Muscle of back (tissue), 11 donors: Measurements from ENCODE around the gene GYPA. TPM values are rescaled to one million over a fixed set of nuclear protein-coding genes. Genes with fewer than 3 reads are reported as not detected.
"Not testable (repeated sequence)": the region's sequence is repeated elsewhere in the genome, so short reads cannot be mapped to it uniquely, and the experiment has no call there.

Experiments
- DNase-seq, 3 donors: peaks; one replicate each; pipeline versions ENCODE4 v3.0.0 to v3.0.0-alpha.2; 2013
- polyA plus RNA-seq, 10 donors: library from polyadenylated mRNA; unstranded; fragments of 120-200 nt; gene quantifications; one replicate each; pipeline ENCODE4 v1.2.1, GENCODE V29; 2013; ENCODE audit not compliant: insufficient read length in 10 of 10

Gene GYPA
- polyA plus RNA-seq, 10 donors, result 2.4 to 16.3 (median 5.0) TPM

DNA sequence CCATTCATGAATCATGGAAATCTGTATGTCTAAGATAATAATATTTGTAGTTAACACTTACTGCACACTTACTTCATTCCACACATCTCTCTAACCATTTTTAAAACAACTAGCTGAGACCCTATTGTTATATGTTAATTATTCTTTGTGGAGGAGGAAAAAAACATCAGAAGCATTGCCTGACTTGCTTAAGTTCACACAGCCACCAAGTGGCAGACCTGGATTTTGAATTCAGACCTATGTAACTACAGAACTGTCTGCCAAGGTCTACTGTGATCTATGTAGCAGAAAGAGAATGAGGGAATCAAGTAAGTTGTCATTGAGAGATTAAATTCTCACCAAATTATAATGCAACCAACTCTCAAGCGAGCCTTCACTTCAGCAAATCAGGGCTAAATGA lies 10.4 kb downstream of the GYPA start:
- not testable (repeated sequence) for DNase-seq

DNA sequence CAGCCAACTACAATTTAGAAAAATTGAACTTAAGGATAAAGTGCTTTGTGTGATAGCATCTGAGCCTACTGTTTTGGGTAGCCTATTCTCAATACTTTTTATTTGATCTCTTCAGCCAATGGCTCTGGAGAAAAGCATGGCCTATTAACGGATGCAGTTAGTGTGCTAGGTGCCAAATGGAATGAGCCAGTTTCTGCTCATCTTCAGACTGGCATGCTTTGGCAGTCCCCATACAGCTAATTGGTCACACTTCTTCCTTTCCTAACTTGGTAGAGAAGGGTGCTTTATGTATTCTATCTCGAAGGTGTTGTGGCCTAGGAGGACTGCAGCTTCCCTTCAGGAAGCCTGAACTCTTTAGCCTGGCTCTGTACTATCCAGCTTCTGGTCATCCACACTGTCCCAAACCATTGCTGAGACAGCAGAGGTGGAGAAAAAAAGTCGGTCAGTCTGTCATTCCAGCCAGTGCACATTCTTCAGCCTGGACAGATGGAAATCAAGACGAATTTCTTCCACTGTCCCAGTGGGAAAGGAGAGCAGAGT lies 11.1 kb downstream of the GYPA start:
- not testable (repeated sequence) for DNase-seq

DNA sequence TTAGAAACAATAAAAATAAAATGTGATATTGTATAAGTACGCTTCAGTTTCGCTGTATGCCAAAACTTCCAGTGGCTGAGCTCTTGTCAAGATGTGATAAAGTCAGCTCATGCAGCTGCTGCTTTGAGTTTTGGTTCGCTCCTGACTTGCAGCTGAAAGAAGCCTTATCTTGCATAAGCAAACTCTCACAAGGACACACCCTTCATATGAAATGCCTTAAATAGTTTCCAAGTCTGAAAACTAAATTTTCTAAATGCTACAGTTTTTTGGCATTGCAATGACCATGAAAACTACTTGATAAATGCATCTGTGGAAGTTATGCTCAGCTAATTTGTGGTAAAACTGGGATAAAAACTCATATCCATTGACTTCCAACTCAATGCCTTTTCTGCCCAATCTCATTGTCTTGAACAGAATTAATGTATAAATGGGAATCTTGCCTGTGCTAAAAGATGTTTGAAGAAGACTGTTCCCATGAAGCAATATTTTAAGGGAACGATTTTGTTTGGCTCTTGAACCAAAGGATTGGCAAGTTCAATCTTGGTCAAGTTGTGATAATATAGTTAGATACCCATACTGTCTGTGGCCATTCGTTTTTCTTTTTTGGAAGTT lies 11.7 kb downstream of the GYPA start:
- not testable (repeated sequence) for DNase-seq

DNA sequence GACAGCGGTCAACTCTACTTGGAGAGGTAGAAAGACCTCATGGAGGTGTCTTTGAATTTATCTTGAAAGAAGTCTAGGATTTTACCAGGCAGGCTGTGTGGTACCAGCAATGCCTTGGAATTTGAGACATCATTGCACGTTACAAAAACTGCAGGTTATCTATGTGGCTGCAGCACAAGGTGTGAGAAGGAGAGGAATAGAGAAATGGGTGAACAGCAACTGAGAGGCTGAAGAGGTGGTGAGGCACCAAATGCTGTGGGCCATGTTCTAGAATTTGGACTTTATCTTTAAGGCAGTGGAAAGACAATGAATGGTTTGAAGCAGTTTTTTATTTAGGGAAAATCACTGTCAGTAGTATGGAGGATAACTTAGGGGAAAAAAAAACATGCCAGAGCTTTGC lies 15.4 kb downstream of the GYPA start:
- DNase-seq, result not testable (repeated sequence)

DNA sequence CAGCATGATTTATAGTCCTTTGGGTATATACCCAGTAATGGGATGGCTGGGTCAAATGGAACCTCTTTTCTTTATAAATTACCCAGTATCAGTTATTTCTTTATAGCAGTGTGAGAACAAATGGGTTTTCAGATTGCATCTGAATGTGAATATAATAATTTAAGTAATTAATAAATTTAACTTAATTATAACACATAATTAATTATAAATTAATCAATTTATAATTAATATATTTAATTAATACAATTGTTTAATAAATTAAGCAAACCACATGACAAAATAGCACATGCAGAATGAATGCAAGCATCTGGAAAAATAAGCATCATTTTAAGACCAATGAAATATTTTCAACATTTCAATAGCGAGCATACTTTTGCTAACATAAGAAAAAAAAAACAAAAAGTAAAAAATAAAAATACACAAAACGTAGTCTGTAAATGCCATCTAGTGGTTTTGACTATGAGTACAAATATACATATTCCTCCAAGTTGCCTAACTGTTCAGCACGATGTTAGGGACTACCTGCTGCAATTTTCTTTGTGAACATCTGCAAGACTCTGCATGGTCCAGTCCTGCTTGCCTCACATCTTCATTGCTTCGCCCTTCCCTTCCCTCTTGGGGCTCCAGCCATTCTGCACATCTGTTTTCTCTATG lies 16.4 kb downstream of the GYPA start:
- DNase-seq, result peak in 1 of 3 donors; percentile 11

DNA sequence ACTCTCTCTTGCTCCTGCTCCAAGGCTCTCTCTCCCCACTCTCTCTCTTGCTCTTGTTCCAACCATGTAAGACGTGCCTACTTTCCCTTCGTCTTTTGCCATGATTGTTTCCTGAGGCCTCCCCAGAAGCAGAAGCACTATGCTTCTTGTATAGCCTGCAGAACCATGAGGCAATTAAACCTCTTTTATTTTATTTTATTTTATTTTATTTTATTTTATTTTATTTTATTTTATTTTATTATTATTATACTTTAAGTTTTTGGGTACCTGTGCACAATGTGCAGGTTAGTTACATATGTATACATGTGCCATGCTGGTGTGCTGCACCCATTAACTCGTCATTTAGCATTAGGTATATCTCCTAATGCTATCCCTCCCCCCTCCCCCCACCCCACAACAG lies 17.2 kb downstream of the GYPA start:
- not testable (repeated sequence) for DNase-seq

DNA sequence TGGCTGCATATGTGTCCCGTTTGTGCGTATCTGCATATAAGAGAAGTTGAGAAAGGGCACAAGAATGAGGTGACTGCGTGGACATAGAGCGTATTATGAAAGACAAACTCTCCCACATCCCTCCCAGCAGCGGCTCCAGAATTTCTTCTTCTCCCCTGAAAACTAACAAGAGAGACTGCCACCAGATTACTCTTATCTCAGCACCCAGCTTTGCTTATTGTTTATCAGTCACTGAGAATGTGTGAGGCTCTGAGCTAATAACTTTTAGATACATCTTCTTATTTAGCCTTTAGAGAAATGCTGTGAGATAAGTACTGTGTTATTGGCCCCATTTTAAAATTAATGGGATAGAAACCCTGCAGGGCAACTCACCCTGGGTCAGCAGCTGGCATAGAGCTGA lies 20.8 kb downstream of the GYPA start:
- not testable (repeated sequence) for DNase-seq

DNA sequence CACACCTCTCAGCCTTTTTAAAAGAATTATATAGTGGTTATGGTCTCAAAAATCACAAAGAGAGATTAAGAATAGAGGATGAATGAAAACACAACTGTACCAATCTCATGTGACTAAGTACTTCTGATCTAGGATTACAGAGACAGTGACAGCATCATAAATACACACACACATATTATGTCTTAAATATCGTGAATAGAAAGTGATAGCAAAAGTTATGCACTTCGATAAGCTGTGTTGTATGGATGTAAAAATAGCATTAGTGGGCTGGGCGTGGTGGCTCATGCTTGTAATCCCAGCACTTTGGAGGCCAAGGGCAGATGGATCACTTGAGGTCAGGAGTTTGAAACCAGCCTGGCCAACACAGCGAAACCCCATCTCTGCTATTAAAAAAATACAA lies 25.0 kb downstream of the GYPA start:
- DNase-seq, result no peak

DNA sequence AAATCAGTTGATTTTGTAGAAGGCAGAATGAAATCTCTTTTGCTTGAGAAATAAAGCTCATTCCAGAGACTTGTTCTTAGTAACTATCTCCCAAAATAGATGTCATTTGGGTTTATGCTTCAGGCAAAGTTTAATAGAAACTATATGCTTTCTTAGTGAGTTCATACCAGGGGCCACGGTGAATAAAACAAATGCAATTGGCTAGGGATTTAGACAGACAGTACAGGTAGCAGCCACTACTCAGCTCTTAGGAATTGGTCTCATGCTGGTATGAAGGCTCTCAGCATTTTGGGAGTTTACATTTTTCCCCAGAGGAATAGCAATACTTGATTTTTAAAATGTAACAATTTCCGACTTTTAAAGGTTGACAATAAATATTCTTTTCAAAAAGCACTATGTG lies 27.0 kb downstream of the GYPA start:
- DNase-seq, result no peak

DNA sequence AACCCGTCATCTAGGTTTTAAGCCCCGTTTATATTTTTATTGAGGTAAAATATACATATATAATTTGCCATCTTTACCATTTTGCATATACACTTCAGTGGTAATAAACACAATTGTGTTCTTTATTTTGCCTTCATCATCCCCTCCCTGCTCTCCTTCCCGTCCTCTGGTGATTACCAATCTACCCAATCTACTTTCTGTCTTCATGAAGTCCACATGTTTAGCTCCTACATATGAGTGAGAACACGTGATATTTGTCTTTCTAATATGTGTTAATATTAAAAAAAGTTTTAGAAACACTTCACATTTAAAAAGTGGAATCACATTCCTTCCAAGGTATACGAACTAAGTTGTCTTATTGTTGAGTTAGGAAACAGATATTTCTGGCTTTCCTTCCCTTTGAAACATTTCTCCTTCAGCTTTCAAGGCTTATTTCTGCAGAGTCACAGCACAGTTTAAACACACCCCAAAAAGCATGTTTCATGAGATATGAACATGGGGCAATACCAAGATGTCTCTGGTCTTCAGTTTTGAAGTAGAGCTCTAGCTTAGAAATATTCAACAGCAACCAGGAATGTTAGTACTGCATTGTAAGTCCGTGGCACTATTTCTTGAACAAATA lies 35.9 kb downstream of the GYPA start:
- no peak for DNase-seq

DNA sequence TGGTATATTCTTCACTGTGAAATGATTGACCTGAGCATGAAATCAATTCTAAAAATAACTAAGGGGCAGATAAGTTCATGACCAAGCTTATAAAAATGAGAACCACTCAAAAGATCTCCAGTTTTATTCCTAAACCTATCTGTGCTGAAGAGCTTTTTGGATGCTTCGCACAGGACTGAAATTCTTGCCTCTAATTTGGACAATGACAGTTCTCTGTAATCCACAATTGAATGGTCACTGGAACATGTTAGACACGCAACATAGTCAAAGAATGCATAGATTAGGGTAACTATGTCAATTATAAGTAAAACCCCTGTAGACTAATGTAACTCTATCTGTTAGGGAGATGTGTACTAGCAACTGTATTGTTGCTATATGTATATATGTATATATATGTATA lies 42.7 kb downstream of the GYPA start:
- not testable (repeated sequence) for DNase-seq

DNA sequence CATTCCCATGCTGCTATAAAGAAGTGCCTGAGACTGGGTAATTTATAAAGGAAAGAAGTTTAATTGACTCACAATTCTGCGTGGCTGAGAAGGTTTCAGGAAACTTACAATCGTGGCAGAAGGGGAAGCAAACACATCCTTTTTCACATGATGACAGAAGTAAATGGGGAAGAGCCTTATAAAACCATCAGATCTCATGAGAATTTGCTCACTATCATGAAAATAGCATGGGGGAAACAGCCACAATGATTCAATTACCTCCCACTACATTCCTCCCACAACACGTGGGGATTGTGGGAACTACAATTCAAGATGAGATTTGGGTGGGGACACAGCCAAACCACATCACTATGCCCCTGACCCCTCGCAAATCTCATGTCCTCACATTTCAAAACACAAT lies 46.5 kb downstream of the GYPA start:
- not testable (repeated sequence) for DNase-seq

DNA sequence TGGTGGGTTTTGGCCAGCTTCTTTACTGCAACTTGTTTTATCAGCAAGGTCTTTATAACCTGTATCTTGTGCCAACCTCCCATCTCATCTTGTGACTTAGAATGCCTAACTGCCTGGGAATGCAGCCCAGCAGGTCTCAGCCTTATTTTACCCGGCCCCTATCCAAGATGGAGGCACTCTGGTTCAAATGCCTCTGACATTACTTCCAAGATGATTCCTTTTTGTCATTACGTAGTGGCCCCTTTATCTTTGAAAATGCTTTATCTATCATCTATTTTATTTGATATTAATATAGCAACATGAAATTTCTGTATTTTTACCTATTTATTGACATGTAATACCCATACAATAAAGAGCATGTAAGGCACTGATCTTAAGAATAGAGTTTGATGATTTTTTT lies 49.3 kb downstream of the GYPA start:
- DNase-seq, result not testable (repeated sequence)

DNA sequence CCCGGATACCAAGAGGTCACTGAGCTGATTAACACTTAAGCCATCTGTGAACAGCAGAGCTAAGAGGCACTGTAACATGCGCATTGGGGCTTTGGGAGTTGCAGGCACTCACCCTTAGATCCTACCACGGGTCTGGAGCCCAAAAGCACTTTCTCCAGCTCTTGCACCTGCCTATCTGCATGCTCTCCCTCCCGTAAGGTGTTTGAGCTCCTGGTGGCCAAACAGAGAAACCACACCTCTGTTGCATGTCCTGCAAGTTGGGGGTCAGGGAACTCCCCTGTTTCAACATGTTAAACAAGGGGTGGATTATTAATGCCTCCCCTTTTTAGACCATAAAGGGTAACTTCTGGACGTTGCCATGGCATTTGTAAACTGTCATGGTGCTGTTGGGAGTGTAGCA lies 49.8 kb downstream of the GYPA start:
- DNase-seq, result no peak

DNA sequence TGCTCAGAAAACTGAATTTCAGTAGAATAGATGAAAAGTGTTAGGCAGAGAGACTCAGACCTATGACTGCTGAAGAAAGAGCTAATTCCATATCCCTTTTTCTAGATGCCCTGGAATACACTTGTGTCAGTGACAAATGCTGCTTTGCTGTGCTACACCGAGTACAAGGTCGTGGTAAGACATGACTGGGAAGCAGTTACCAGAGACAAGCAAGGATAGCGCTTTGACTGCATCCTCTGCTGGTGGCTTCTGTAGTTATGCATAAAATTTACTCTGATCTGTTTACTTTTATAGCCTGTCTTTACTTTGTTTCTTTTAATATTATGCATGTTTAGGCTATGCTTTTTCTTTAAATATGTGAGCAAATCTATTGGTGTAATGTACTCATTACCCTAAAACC lies 58.5 kb downstream of the GYPA start:
- DNase-seq, result not testable (repeated sequence)

DNA sequence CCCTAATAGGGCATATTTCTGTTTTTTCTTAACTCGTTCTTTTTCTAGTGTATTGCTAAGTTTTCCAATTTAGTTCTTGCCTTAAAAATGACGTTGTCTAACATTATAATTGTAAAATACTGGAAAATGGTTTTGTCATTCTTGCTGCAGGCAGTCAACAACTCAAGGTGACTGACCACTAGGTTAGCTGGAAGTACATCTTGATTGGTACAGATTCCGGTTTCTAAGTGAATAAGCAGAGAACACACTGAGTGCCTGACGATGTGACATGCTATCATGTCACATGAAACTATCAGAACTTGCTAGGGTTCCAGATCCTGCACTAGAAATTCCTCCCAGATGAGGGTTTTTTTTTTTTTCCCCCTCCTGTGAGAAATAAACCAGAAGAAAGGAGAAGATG lies 60.4 kb downstream of the GYPA start:
- not testable (repeated sequence) for DNase-seq

DNA sequence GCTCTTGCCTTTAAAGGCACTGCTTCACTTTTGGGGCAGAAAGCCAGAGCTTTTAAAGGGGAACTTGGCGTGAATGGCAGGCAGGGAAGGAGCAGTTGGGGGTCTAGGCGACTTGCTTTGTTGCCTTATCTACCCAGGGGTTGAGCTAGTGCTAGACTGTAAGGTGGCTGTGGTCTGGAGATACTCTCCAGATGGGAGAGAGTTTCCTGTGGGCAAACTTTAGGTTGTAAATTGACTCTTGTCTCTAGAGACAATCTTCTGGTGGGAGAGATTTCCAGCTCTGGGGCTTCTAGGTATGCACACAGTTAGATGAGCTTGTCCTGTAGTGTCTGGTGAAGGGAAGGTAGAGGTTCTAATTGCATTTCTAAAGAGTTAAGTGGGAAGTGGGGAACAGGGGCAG lies 61.8 kb downstream of the GYPA start:
- not testable (repeated sequence) for DNase-seq

DNA sequence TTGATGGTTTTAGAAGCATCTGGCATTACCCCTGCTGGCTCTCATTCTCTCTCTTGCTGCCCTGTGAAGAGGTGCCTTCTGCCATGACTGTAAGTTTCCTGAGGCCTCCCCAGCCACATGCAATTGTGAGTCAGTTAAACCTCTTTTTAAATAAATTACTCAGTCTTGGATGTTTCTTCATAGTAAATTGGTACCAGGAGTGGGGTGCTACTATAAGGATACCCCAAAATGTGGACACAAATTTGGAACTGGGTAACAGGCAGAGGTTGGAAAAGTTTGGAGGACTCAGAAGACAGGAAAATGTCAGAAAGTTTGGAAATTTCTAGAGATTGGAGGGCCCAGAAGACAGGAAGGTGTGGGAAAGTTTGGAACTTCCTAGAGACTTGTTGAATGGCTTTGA lies 79.0 kb downstream of the GYPA start:
- DNase-seq, result not testable (repeated sequence)

DNA sequence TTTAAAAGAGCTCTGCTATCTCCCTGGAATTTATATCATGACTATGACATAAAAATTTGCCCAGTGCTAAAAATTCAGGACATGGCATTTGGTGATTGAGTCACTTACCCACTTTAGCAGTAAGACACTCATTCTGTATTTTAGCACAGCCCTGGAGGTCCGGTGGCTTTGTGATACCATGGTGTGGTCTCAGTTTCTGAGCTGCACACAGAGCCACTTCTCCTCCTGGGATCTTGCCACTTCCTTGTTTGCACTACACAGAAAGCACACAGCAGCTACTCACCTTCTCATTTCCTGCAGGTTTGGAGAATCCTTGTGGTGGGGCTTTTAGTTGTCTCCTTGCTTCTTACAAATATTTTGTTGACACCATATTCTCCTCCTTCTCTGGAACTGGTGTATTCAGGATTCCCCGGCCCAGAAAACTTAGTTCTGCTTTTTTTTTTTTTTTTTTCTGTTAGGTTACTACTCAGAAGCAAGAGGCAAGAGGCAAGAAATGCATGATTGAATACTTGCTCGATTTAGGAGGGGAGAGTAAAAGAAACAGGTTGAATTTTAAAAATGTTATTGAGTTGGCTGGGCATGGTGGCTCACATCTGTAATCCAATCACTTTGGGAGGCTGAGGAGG lies 80.2 kb downstream of the GYPA start:
- not testable (repeated sequence) for DNase-seq
